IgD-negative memory B cell (primary cell): ENCODE results near the gene BATF3. TPM values are rescaled to one million over a fixed set of nuclear protein-coding genes. Genes with fewer than 3 reads are reported as not detected.
"Not testable (repeated sequence)": the region's sequence is repeated elsewhere in the genome, so short reads cannot be mapped to it uniquely, and the experiment has no call there.

Experiments used
- H3K27ac Mint-ChIP-seq, 3 donors: one replicate each; pipeline ENCODE4 v1.8.0; 2020 to 2022; ENCODE audit warnings: mild to moderate bottlenecking in 3 of 3, mixed read lengths in 3 of 3, moderate library complexity in 1 of 3
- H3K27me3 Mint-ChIP-seq: one replicate; pipeline ENCODE4 v1.8.0; 2021; ENCODE audit warnings: mixed read lengths
- H3K36me3 Mint-ChIP-seq: one replicate; pipeline ENCODE4 v1.8.0; 2020; ENCODE audit warnings: mild to moderate bottlenecking, mixed read lengths
- H3K4me1 Mint-ChIP-seq, 3 donors: one replicate each; pipeline ENCODE4 v1.8.0; 2020 to 2022; ENCODE audit warnings: mixed read lengths in 3 of 3, mild to moderate bottlenecking in 1 of 3
- H3K4me3 Mint-ChIP-seq, 4 donors: one replicate each; pipeline ENCODE4 v1.8.0; 2020 to 2022; ENCODE audit warnings: mild to moderate bottlenecking in 4 of 4, mixed read lengths in 4 of 4, moderate library complexity in 3 of 4
- H3K9me3 Mint-ChIP-seq, 3 donors: one replicate each; pipeline ENCODE4 v1.8.0; 2020 to 2021; ENCODE audit warnings: mixed read lengths in 3 of 3, mild to moderate bottlenecking in 1 of 3
- polyA plus RNA-seq: library from polyadenylated mRNA; unstranded; fragments of 300-500 nt; fragmentation: Illumina TruSeq; gene quantifications from one replicate; pipeline ENCODE4 v1.2.3, GENCODE V29; 2021

The BATF3 gene
- polyA plus RNA-seq, 1 donor from 2014 or later: 0.80 TPM

DNA sequence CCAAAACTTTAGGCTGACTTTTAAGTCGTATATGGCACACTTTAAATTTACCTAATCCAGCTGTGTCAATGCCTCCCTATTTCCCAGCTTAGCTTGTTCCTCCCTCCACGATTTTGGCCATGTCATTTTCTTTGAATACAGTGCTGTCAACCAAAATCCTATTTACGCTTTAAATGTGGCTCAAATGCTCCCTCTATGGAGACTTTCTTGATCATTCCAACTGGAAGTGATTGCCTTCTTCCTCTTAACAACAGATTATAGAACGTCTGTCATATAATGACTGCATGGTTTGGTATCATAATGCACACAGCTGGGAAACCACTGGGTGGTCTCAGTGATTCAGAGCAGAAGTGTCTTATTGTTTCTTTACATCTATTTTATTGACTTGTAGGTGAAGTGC lies 18.9 kb upstream of the BATF3 start:
- H3K36me3 Mint-ChIP-seq: no peaks in the 10 kb centered on the region

DNA sequence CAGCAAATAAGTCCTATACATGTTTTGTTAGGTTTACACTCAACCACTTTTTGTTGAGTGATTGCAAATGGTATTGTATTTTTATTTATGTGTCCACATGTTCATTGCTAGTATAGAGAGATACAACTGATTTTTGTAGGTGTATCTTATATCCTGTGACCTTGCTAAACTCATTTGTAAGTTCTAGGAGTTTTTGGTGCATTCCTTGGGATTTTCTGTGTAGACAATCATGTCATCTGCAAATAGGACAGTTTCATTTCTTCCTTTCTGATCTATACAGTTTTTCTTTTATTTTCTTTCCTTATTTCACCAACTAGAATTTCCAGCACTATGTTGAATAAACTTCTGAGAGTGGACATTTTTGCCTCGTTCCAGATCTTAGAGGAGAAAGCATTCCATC lies 16.5 kb upstream of the BATF3 start:
- no peak overlapping the region for H3K27ac Mint-ChIP-seq
- no peaks in the 10 kb centered on the region for H3K9me3 Mint-ChIP-seq
- no peaks in the 10 kb centered on the region for H3K36me3 Mint-ChIP-seq
- no peak overlapping the region for H3K4me3 Mint-ChIP-seq
- H3K27me3 Mint-ChIP-seq: no peaks in the 10 kb centered on the region
- H3K4me1 Mint-ChIP-seq: peaks cover 0 to 1% (median 0%) of the 10 kb centered on the region in 3 donors

More for the DNA sequence above, 18.9 kb upstream of the BATF3 start:
- H3K4me3 Mint-ChIP-seq: no peak overlapping the region
- H3K9me3 Mint-ChIP-seq: no peaks in the 10 kb centered on the region
- H3K27me3 Mint-ChIP-seq: peaks cover 1% of the 10 kb centered on the region
- no peak overlapping the region for H3K27ac Mint-ChIP-seq
- H3K4me1 Mint-ChIP-seq: peaks cover 0 to 1% (median 1%) of the 10 kb centered on the region in 3 donors

DNA sequence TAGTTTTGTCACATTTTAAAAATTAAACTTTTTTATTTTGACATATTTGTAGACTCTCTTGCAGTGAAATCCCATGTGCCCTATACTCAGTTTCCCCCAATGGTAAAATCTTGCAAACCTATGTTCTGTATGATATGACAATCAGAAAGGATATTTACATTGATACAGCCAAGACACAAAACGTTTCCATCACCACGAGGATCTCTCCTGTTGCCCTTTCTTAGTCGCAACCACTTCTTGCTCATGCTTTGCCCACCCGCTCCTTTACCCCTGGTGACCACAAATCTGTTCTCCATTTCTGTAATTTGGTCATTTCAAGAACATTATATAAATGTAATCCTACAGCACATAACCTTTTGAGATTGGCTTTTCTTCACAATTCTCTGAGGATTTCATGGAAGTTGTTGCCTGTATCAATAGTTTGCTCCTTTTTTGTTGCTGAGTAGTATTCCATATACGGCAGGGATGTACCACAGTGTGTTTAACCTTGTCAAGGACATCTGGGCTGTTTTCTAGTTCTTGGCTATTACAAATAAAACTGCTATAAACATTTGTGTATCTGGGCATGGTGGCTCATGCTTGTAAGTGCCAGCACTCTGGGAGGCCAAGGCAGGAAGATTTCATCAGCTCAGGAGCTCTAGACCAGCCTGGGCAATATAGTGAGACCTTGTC lies 14.0 kb upstream of the BATF3 start:
- Mint-ChIP-seq H3K4me3 (no peak overlapping the region), H3K27me3 (no peaks in the 10 kb centered on the region), H3K27ac (no peak overlapping the region), H3K9me3 (no peaks in the 10 kb centered on the region), H3K4me1 (peaks cover 0 to 1% (median 0%) of the 10 kb centered on the region in 3 donors), H3K36me3 (no peaks in the 10 kb centered on the region)

DNA sequence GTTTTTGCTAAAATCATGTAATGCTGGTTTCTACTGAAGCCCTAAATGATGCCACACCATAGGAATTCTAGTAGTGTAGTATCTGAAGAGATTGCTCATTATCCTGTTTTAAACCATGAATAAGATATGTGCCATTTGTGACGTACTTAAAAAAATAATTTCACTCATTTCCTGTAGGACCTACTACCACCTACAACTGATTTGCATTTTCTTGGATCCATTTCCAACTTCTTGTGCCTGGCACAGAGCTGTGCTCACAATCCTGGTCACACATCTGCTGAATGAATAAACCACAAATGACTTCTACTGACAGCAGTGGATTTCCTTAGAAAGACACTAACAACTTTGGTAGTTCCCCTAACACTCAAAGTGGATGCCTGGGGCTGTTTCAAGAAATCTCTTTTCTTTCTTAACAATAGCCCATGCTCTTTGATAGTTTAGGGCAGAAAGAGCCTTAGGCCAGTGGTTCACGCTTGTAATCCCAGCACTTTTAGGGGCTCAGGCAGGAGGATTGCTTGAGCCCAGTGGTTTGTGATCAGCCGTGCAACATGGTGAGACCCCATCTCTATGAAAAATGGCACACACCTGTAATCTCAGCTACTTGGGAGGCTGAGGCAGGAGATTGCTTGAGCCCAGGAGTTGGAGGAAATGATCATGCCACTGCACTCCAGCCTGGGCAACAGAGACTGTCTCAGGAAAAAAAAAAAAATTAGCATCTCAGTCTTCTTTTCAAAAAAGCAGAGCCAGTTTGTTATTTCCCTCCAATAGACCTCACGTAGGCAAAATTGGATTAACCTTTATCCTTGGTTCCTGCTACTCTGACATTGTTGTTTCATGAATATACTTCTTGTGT lies 13.0 kb upstream of the BATF3 start:
- no peaks in the 10 kb centered on the region for H3K27me3 Mint-ChIP-seq
- peaks cover 0 to 1% (median 0%) of the 10 kb centered on the region in 3 donors for H3K4me1 Mint-ChIP-seq
- no peaks in the 10 kb centered on the region for H3K9me3 Mint-ChIP-seq
- H3K27ac Mint-ChIP-seq: no peak overlapping the region
- H3K36me3 Mint-ChIP-seq: no peaks in the 10 kb centered on the region
- no peak overlapping the region for H3K4me3 Mint-ChIP-seq

DNA sequence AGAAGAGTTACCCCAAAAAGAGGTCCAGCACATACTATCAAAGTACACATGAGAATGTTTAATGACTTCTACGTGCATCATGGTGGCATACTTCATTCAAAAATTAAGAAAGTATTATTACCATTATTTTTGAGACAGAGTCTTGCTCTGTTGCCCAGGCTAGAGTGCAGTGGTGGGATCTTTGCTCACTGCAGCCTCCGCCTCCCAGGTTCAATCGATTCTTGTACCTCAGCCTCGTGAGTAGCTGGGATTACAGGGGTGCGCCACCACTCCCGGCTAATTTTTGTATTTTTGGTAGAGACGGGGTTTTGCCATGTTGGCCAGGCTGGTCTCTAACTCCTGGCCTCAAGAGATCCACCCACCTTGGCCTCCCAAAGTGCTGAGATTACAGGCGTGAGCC lies 12.3 kb upstream of the BATF3 start:
- H3K36me3 Mint-ChIP-seq, H3K4me1 Mint-ChIP-seq, H3K27ac Mint-ChIP-seq: not testable (repeated sequence)

DNA sequence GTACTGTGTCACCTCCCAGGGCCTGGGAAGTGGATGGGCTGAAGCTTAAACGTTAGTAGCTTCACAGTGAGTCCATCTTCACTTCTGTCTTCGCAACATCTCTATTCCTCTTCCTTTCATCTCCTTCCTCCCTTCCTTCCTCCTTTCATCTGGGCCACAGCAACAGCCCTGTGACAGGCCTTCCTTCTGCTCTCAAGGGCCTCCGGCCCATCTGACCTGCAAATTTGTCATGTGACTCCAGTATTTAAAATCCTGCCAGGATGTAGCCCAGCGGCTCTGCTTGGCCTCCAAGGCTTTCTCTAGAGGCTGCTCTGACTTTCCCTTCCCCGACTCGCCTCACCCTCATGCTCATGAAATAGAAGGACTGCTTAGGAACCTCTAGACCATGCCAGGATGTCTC lies 10.9 kb upstream of the BATF3 start:
- Mint-ChIP-seq H3K27ac (no peak overlapping the region), H3K4me3 (no peak overlapping the region), H3K36me3 (no peaks in the 10 kb centered on the region), H3K4me1 (peaks cover 0 to 1% (median 0%) of the 10 kb centered on the region in 3 donors), H3K27me3 (no peaks in the 10 kb centered on the region), H3K9me3 (no peaks in the 10 kb centered on the region)

More for the DNA sequence above, 12.3 kb upstream of the BATF3 start:
- not testable (repeated sequence) for H3K27me3 Mint-ChIP-seq, H3K4me3 Mint-ChIP-seq, H3K9me3 Mint-ChIP-seq

DNA sequence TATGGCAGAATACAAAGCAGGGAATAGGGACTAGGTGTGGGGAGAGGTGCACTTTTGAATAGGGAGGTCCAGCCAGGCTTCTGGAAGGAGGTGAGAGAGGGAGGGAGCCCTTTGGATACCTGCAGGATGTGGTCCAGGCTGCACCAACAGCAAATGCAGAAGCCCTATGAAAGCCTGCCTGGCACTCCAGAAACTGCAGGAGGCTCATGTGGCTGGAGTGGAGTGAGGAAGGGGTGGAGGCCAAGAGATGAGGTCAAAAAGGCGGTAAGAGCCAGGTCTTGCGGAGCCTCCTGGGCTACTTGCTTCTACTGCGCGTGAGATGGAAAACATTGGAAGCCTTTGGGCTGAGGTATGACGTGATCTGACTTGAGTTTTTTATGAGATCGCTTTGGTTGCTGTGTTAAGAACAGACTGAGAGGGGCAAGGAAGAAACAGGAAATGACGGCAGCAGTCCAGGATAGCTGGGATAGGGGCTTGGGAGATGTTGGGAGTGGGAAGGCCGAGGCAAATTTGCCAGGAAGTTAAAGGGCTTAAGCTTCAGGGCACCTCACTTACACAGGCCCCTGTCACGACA lies 4.4 kb upstream of the BATF3 start:
- Mint-ChIP-seq H3K36me3 (no peaks in the 10 kb centered on the region), H3K4me1 (peaks cover 10 to 25% (median 15%) of the 10 kb centered on the region in 3 donors), H3K4me3 (no peak overlapping the region), H3K9me3 (no peaks in the 10 kb centered on the region), H3K27me3 (no peaks in the 10 kb centered on the region), H3K27ac (no peak overlapping the region)

DNA sequence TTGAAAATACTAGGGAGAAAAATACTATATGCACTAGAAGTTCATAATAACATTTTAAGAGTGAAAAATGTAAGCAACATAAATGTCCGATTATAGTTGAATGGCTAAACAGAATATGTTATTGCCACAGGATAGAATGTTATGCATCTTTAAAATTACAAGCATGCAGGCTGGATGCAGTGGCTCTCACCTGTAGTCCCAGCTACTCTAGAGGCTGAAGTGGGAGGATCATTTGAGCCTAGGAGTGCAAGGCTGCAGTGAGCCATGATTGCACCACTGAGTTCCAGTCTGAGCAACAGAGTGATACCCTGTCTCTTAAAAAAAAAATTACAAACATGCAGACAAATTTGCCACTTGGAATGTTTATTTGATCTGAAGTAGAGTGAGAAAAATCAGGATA lies 3.0 kb upstream of the BATF3 start:
- Mint-ChIP-seq H3K27ac (no peak overlapping the region), H3K4me3 (peak overlapping the region in 1 of 4 donors; percentile 4), H3K9me3 (no peaks in the 10 kb centered on the region), H3K36me3 (no peaks in the 10 kb centered on the region), H3K4me1 (peaks cover 18 to 34% (median 26%) of the 10 kb centered on the region in 3 donors), H3K27me3 (no peaks in the 10 kb centered on the region)

DNA sequence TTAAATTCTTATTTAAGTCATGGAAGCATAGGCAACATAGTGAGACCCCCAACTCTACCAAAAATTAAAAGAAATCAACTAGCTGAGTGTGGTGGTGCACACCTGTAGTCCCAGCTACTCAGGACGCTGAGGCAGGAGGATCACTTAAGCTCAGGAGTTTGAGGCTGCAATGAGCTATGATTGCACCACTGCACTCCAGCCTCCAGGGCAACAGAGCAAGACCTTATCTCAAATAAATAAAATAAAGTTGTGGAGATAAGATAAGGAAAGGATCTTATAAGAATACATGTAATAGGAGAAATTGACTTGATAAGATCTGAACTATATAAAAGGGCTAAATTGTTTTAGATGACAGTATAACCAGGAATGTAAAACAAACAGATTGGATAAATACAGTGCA lies 2.3 kb upstream of the BATF3 start:
- no peaks in the 10 kb centered on the region for H3K36me3 Mint-ChIP-seq
- H3K4me1 Mint-ChIP-seq: peaks cover 23 to 42% (median 27%) of the 10 kb centered on the region in 3 donors
- no peak overlapping the region for H3K27ac Mint-ChIP-seq
- peak overlapping the region; percentile 80 to 94 (median 88) for H3K4me3 Mint-ChIP-seq
- no peaks in the 10 kb centered on the region for H3K9me3 Mint-ChIP-seq
- H3K27me3 Mint-ChIP-seq: no peaks in the 10 kb centered on the region

DNA sequence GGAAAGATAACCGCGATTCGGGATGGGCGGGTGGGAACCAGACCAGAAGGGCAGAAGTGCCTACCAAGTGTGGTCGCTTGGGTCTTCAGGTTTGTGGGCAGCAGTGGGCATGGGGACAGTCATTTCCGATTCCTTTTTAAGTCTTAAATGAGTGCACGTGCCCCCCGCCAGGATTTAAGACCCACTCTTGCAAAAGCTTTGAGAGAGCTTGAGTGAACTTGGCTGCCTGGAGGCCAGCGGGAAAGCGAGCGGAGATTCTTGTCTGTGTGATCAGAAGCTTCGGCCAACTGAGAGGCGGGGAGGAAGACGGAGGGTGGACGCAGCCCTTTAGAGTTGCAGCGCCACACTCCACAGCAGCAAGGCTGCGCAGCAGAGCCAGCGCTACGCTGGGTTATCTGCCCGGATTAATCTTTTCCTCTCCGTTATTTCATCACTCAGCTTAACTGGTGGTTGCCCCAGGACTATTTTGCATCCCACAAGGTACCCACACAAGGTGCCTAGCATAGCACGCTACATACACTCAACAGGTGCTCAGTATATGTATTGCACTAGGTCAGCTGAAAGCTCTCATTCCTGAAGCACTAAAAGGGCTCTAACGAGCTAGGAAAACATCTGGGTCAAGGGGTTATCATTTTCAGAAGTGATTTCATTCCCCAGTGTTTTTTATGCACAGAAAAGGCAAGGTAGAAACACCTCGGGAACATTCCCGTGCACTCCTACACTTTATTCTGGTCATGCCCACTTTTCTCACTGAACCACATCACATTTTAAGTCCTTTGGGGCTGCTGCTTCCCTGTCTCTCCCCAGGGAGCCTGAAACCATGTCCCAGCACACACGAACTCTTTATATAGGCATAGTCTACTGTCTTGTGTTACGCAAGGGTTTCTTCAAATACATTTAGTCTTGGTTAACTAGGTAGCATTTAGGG lies 1.5 kb upstream of the BATF3 start:
- no peaks in the 10 kb centered on the region for H3K36me3 Mint-ChIP-seq
- H3K27me3 Mint-ChIP-seq: no peaks in the 10 kb centered on the region
- H3K4me3 Mint-ChIP-seq: peak overlapping the region; percentile 80 to 94 (median 88)
- H3K4me1 Mint-ChIP-seq: peaks cover 27 to 47% (median 30%) of the 10 kb centered on the region in 3 donors
- H3K27ac Mint-ChIP-seq: peak overlapping the region; percentile 0 to 88 (median 14)
- no peaks in the 10 kb centered on the region for H3K9me3 Mint-ChIP-seq

DNA sequence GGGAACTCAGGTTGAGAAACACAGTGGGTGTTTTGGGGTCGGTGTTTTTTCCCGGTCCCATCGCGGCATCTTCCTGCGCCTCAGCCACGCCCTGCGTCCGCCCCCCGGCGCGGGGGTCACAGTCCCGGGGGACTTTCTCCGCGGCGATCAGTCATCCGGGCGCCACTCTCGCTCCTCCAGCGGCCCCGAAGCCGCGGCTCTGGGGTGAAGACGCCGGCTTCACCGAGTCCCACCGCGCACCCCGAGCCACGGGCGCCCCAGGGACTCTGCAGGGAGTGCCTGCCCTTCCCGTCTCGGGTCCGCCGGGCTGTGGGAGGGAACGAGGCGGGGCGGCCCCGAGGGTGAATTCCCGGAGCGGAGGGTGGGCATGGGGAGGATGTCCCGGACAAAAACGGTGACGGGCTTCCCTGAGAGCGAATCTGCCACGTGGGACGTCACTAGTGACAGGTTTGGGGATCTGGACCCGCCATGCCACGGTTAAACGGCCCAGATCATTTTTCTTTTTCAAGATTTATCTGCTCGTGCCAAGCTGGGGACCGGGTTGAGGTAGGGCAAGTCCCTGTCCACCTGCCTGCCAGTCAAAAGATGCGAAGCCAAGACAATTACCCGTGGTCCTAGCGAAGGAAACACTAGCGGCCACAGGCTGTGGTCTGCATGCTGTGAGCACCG lies 717 bp upstream of the BATF3 start:
- Mint-ChIP-seq H3K4me3 (peak overlapping the region; percentile 80 to 94 (median 88)), H3K27me3 (no peaks in the 10 kb centered on the region), H3K27ac (peak overlapping the region in 1 of 3 donors; percentile 88), H3K9me3 (no peaks in the 10 kb centered on the region), H3K4me1 (peaks cover 27 to 47% (median 36%) of the 10 kb centered on the region in 3 donors), H3K36me3 (no peaks in the 10 kb centered on the region)

DNA sequence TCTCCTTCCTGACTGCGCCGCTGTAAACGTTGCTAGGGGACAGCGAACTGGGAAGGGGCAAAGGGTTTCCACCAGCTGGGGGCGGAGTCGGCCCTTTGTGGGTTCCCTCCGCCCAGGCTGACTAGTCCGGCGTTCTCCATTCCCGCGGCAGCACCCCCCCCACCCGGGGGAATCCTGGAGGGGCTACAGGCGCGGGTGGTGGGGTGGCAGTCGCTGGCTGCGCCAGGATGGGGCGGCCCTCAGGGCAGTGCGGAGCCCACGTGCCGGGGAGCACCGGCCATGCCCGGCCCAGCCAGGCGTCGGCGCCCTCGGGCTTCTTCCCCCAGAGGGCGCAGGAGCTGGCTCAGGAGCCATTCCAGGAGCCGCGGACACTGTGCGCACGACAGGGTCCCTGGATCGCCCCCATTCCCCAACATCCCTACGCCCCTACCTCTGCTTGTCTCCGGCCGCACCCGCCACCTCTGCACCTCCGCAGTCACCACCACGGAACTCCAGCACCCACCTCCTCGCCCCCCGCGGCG lies 476 bp downstream of the BATF3 start:
- H3K9me3 Mint-ChIP-seq: no peaks in the 10 kb centered on the region
- peak overlapping the region; percentile 84 to 96 (median 90) for H3K4me3 Mint-ChIP-seq
- no peaks in the 10 kb centered on the region for H3K36me3 Mint-ChIP-seq
- no peaks in the 10 kb centered on the region for H3K27me3 Mint-ChIP-seq
- H3K4me1 Mint-ChIP-seq: peaks cover 27 to 41% (median 36%) of the 10 kb centered on the region in 3 donors
- no peak overlapping the region for H3K27ac Mint-ChIP-seq

DNA sequence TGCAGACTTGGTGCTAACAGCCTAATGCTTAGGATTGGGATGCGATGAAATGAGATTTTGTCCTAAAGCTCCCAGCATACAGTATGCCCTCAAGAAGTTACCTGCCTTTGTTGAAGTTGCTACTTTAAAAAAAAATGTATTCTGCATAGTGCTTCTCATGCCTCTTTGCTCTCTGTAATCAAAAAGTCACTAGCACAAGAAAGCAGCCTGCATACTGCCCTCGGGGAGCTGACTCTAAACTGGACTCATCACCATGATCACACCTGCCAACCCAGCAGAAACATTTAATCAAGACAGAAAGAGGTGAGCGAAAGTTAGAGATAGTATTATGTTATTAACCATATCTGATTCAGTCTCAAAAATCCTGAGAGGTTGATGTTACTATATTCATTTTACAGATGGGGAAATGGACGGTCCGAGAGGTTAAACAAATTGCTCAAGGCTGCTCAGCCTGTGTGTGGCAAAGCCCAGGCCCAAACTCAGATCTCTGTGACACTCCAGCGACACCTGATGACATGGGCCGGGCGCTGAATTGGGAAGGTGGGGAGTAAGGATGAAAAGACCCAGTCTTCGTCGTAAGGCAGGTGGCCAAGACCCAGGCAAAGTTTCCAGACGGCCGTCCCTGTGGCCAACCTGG lies 1.1 kb downstream of the BATF3 start:
- H3K36me3 Mint-ChIP-seq: no peaks in the 10 kb centered on the region
- peak overlapping the region; percentile 84 to 96 (median 88) for H3K4me3 Mint-ChIP-seq
- H3K4me1 Mint-ChIP-seq: peaks cover 27 to 41% (median 36%) of the 10 kb centered on the region in 3 donors
- no peaks in the 10 kb centered on the region for H3K27me3 Mint-ChIP-seq
- no peak overlapping the region for H3K27ac Mint-ChIP-seq
- no peaks in the 10 kb centered on the region for H3K9me3 Mint-ChIP-seq
